Gastroesophageal sphincter (tissue), 3 donors: ENCODE data around the gene OR10H1.

Experiments used
- CTCF ChIP-seq, 4 experiments: fragments of 200-600 bp in 2 of 4; fragments of 450-650 bp in 2 of 4; sonication (generic) in 1 of 4; IDR thresholded peaks; one replicate each; pipeline ENCODE4 v1.5.1; 2017 to 2019; ENCODE audit warnings: antibody characterized with exemption in 4 of 4, mild to moderate bottlenecking in 2 of 4, moderate library complexity in 2 of 4
- POLR2A ChIP-seq, 2 donors: fragments of 450-650 bp; IDR thresholded peaks; one replicate each; pipeline ENCODE4 v1.6.1; 2017; ENCODE audit warnings: antibody characterized with exemption in 2 of 2, mild to moderate bottlenecking in 2 of 2, moderate library complexity in 1 of 2

- TF ChIP-seq CTCF (IDR thresholded peaks at IDR 0.05): no peak
- TF ChIP-seq POLR2A (IDR thresholded peaks at IDR 0.05): no peak
Measured at GRCh38 chr19:15790096-15790495, 25.4 kb downstream of the OR10H1 start.
